Suppressor macrophage (primary cell): ENCODE results near the gene CLEC4A.
"Not testable (repeated sequence)": the region's sequence is repeated elsewhere in the genome, so short reads cannot be mapped to it uniquely, and the experiment has no call there.

ENCODE experiments used
- DNase-seq, 4 experiments: peaks; one replicate each; pipeline ENCODE4 v3.0.0-alpha.2; 2020 to 2022

Gene CLEC4A

DNA sequence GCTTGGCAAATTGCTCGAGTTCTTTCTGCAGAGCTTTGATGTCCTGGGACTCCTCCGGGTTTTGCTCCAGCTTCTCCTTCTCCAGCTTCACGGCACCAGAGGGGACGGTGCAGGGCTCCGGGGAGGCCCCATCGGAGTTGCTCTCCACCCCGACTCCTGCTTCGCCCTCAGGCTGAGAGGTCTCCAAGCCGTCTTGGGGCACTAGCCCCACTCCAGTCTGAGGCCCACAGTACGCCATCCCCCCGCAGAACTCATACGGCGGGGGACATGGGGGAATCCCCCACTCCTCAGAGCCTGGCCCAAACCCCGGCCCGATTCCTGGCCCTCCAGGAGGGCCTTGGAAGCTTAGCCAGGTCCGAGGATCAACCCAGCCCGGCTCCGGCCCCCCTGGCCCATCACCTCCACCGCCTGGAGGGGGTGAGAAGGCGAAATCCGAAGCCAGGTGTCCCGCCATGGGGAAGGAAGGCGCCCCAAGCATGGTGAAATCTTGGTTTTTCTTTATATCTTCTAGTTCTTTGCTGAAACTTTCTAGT lies 11.0 kb downstream of the CLEC4A start:
- not testable (repeated sequence) for DNase-seq

DNA sequence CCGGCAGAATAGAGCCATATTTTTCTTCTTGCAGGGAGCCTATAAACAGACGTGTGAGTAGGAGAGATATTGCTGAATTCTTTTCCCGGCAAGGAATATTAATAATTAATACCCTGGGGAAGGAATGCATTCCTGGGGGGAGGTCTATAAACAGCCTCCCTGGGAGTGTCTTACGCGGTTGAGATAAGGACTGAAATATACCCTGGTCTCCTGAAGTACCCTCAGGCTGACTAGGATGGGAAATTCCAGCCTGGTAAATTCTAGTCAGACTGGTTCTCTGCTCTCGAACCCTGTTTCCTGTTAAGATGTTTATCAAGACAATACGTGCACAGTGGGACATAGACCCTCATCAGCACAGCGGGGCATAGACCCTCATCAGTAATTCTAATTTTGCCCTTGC lies 18.2 kb downstream of the CLEC4A start:
- DNase-seq = not testable (repeated sequence)

DNA sequence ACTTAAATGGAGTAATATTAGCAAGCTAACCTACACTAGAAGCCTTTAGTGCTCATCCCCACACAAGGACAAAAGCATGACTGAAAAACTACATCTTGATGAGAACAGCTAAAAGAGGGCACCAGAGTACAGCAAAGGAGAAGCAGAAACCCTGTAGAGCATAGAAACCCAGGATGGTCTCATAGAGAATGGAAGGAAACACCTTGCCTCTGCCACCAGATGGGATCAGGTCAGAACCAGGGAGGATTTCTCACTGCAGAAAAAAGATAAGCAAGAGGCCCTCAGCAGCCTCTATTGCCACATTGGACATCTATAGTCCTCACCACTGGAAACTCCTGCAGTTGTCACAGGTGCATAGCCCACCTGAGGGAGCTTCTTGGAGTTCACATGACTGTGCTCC lies 19.8 kb downstream of the CLEC4A start:
- no peak for DNase-seq

DNA sequence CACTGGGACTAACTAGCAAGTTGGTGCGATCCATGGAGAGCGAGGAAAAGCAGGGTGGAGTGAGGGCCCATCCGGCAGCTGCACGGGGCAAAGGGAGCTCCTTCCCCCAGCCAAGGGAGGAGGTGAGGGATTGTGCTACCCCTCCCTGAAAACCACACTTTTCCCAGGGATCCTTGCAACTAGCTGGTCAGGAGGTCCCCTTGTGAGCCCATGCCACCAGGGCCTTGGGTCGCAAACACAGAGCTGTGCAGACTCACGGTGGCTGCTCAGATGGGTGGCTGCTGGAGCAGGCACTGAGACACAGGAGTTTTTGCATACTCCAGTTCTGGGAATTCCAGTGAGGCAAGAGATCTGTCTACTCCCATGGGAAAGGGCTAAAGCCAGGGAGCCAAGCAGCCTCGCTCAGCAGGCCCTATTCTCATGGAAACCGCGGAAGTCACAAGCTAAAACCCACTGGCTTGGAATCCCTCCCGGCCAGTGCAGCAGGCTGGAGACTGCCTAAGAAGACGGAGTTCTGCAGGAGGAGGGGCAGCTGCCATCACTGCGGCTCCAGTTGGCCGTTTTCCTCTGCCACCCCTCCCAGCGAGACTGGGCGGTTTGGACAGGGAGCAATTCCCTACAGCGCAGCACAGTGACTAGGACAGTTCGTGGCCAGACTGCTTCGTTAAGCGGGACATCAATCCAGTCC lies 22.5 kb downstream of the CLEC4A start:
- no peak for DNase-seq

DNA sequence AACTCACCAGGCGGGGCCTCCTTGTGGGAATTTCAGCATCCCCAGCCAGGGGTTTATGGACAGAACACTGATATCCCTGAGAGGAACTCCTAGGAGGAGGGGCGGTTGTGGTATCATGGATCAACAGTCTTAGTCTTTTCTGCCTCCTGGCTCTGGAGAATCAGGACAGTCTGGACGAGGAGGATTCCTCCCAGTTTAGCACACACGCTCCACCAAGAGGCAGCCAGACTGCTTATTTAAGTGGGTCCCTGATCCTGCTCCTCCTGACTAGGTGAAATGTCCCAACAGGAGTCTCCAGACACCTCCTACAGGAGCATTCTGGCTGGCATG lies 23.0 kb downstream of the CLEC4A start:
- no peak for DNase-seq

DNA sequence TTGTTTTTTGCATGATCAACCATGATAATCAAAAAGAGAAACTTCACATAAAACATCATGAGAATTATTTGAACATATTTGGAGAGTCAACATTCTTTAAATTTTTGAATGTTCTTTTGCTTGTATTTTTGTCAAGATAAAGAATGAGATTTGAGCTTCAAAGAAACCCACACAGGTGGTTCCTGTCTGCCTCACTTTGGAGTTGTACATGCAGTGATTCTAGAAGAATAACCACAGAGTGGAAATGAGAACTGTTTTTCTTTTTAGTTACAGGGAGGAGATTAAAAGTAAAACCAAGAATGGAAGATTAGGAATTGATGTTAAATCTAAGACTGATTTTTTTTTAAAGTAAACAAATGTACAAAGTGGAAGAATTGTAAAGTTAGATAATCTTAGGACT lies 31.1 kb downstream of the CLEC4A start:
- no peak for DNase-seq

DNA sequence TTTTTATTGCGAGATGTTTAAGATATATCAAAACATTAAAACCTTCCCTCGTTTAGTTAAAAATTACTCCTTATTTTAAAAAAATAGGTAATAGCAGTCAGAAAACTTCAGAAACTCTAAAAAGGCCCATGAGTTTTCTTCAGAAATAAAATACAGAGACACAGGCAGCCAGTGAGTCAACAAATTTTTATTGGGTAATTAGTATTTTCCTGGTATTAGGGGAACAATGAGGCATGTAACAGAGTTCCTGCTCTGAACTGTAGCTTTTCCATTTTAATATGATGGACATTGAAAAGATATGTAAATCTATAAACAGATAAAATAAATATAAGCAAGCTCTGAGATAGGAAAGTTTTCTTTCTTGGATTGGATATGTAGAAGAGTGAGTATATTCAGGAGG lies 33.0 kb downstream of the CLEC4A start:
- DNase-seq = peak in 3 of 4 experiments; percentile 6 to 54 (median 44)

DNA sequence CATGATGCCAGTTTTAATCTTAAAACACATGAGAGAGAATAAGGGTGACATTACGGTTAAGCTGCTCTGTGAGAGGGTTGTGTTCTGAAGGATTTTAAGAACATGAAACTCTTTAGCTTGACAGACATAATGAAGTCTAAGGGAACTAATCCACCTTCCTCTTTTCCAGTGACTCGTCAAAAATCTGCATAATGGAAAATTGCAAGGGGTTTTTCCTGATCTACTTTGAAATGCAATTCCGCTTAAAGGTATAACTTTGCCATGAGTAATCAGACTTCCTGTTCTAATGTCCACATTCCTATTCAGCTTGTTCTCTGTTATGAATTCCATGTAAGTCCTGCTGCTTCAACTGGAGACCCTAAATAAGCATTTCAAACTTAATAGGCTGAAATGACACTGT lies 33.4 kb downstream of the CLEC4A start, which contains the start of gene ZNF705A:
Gene ZNF705A, plus strand, starts transcription at position 171 of the 400 bp plus-strand sequence. CDS start 15,611 bp downstream, outside the sequence.
- DNase-seq = peak; percentile 62 to 92 (median 82)

DNA sequence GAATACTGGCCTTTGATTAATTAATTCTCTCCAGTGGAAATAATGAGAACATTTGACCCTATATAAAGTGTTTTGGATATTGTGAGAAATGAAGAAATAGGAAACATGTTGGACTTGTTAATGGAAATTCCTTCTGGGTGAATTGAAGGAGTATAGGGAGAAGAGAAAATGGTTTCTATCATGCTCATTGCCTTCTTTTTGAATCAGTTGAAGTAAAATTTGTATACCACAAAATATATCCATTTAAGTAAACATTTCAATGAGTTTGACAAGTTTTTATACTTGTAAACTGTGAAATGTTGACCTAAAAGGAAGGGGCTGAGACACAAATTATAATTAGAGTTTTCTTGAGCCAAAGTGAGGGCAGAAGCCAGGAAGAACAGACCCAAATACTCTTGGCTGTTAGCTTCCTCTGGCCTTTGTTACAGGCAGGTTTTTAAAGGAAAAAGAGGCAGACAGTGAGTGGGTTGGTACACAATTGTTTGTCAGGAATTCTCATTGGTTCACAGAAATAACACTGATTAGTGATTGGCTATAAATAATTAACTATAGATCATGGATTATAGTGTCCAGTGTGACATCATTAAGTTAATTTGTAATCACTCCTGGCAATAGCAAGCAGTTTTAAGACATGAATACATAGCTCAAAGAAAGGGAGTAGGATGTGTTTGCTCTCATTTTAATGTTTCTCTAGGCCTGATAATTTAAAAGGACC lies 34.2 kb downstream of the CLEC4A start:
- DNase-seq = peak in 1 of 4 experiments; percentile 11

DNA sequence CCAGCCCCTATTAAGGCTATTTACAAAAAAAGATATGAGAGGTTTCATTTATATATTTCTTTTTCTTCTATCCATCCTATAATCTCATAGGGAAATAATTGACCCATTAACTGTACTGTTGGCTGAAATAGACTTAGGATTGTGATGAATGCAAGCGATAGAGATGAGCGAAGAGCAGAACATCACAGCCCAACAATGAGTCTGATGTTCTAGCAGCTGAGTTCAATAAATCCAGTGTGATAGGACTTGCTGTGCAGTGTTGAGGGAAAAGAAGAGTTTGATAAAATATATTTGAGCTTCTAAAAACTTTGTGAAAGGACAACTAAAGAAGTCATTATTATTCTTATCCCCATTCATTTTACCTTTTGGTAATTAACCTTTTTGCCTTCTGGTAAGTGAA lies 49.5 kb downstream of the CLEC4A start:
- not testable (repeated sequence) for DNase-seq

DNA sequence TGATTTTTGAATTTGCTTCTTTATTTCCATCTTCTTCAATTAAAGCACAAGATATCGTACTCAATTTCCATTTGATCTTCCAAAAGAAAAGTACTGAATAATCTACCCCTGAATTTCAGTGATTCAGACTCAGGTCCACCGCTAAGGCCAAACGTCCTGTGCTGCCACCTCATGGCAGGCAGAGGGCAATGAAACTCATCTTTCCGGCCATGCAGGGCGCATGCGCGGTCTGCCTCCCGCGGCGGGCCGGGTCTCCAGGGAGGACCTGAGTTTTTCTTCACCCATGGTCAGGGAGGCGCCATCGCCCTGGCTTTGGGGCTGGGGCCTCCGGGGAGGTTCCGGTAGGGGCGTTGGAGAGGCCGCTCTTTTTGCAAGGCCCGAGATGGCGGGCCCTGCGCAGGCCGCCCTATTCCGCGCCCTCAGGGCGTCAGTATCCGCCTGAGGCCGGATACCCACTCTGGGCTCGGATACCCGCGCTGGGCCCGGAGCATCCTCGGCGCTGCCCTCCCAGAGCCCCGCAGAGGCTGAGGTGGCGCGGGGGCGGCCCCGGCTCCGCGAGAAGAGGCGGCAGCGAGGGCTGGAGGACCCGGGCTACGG lies 56.7 kb downstream of the CLEC4A start:
- DNase-seq = peak; percentile 57 to 84 (median 68)

DNA sequence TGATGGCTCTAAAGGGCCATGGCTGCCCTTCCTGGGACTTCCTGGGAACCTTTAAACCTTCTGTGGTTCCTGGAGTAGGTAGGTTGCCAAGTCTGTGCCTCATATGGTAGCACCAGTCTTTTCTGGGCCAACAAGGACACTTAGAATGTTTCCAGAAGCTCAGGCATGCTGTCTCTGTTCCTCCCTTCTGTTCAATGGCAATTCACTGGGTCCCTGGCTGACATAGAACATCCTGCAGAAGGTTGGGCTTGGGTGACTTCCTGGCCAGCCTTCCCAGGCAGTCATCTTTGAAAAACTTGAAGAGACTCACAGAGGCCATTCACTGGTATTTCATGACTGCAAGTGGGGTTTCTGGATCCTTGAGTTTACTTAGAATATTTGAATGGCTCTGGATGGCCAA lies 57.9 kb downstream of the CLEC4A start:
- DNase-seq = not testable (repeated sequence)

DNA sequence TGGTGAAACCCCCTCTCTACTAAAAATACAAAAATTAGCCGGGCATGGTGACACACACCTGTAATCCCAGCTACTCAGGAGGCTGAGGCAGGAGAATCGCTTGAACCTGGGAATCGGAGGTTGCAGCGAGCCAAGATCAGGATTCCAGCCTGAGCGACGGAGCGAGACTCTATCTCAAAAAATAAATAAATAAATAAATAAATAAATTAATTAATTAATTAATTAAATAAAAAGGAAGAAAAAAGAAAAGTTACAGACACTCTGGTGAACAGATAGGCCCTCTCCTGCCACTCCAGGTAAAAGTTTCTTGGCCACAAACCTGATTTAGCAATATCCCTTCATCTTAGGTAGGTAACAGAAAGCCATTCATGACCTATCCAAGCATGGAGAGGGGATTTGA lies 59.5 kb downstream of the CLEC4A start:
- not testable (repeated sequence) for DNase-seq

DNA sequence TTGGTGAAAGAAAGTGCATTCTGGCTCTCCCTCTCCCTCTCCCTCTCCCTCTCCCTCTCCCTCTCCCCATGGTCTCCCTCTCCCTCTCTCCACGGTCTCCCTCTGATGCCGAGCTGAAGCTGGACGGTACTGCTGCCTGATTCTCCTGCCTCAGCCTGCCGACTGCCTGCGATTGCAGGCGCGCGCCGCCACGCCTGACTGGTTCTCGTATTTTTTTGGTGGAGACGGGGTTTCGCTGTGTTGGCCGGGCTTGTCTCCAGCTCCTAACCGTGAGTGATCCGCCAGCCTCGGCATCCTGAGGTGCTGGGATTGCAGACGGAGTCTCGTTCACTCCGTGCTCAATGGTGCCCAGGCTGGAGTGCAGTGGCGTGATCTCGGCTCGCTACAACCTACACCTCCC lies 59.9 kb downstream of the CLEC4A start:
- DNase-seq = not testable (repeated sequence)

DNA sequence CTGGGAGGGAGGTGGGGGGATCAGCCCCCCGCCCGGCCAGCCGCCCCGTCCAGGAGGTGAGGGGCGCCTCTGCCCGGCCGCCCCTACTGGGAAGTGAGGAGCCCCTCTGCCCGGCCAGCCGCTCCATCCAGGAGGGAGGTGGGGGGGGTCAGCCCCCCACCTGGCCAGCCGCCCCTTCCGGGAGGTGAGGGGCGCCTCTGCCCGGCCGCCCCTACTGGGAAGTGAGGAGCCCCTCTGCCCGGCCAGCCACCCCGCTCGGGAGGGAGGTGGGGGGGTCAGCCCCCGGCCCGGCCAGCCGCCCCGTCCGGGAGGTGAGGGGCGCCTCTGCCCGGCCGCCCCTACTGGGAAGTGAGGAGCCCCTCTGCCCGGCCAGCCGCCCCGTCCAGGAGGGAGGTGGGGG lies 60.8 kb downstream of the CLEC4A start:
- not testable (repeated sequence) for DNase-seq

DNA sequence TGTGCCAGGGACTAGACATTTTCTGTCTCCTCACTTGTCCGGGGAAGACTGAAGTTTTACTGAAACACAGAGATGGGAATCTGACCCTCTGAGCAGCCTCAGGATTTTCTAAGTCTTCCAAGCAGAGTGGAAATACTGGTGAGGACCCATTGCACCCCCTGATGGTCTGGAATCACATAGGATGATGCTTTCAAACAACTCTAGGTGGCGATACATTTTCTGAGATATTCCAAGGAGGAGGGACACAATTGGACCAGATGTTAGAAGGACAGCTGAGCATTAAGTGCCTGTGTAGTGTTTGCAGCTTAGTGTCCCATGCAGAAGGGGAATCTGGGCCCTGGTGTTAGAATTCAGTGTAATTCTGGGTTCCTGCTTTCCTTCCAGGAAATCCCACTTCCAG lies 64.7 kb downstream of the CLEC4A start:
- not testable (repeated sequence) for DNase-seq
